ENCODE data around the gene FOCAD.

DNA sequence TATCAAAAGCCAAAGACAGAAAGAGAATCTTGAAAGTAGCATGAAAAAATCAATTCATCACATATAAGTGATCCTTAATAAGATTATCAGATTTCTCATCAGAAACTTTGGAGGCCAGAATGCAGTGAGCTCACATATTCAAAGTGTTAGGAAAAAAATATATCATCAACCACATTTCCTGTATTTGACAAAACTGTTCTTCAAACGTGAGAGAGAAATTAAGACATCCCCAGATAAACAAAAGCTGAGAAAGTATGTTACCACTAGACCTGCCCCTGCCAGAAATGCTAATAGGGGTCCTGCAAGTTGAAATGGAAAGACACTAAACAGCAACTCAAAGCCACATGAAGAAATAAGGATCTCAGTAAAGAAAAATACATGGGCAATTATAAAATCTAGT lies 317.5 kb downstream of the FOCAD start:
- TF ChIP-seq EZH2 (IDR thresholded peaks at IDR 0.05; ENCODE audit: insufficient read depth, poor library complexity, severe bottlenecking) = no peak
- no peak for TF ChIP-seq EZH2phosphoT487 (IDR thresholded peaks at IDR 0.05; ENCODE audit: insufficient read depth, low read depth)

Measured in GM23248 (cell line).